Fibroblast of lung (primary cell): ENCODE results near the gene RBFOX1. TPM values are rescaled to one million over a fixed set of nuclear protein-coding genes. Genes with fewer than 3 reads are reported as not detected.

ENCODE experiments used
- DNase-seq, 2 donors: peaks; one replicate each; pipeline versions ENCODE4 v3.0.0 to v3.0.0-alpha.2; 2010; ENCODE audit warnings: low read depth in 2 of 2
- H2AFZ ChIP-seq: 2 replicates; pipeline ENCODE4 v1.5.1; 2012; ENCODE audit warnings: low read length, control low read depth, inconsistent platforms
- H3K27ac ChIP-seq: 2 replicates; pipeline ENCODE4 v1.5.1; 2011; ENCODE audit warnings: low read length, control low read depth; ENCODE audit not compliant: insufficient read depth
- H3K27me3 ChIP-seq: 2 replicates; pipeline ENCODE4 v1.5.1; 2011; ENCODE audit warnings: mild to moderate bottlenecking, low read length; ENCODE audit not compliant: control insufficient read depth, insufficient read depth
- H3K36me3 ChIP-seq: 2 replicates; pipeline ENCODE4 v1.5.1; 2011; ENCODE audit warnings: low read length; ENCODE audit not compliant: control insufficient read depth, insufficient read depth
- H3K4me1 ChIP-seq: 2 replicates; pipeline ENCODE4 v1.5.1; 2011; ENCODE audit warnings: low read length; ENCODE audit not compliant: control insufficient read depth, insufficient read depth; ENCODE audit errors: extremely low read depth
- H3K4me2 ChIP-seq: 2 replicates; pipeline ENCODE4 v1.5.1; 2011; ENCODE audit warnings: low read length, control low read depth; ENCODE audit not compliant: insufficient read depth; ENCODE audit errors: extremely low read depth
- H3K4me3 ChIP-seq, 4 experiments: fragments of 200-600 bp in 1 of 4; sonication (generic) in 1 of 4; replicated peaks in 1 of 4; 2 replicates each; pipeline ENCODE4 v1.5.1; 2011 to 2016; ENCODE audit warnings: low read length in 4 of 4, low read depth in 3 of 4, mild to moderate bottlenecking in 3 of 4, control low read depth in 2 of 4, inconsistent platforms in 1 of 4, mixed read lengths in 1 of 4; ENCODE audit not compliant: insufficient read depth in 1 of 4; ENCODE audit errors: control extremely low read depth in 1 of 4
- H3K79me2 ChIP-seq: 2 replicates; pipeline ENCODE4 v1.5.1; 2012; ENCODE audit warnings: mild to moderate bottlenecking, low read length, inconsistent platforms; ENCODE audit not compliant: control insufficient read depth, insufficient read depth
- H3K9ac ChIP-seq: 2 replicates; pipeline ENCODE4 v1.5.1; 2011; ENCODE audit warnings: mild to moderate bottlenecking, low read length, control low read depth; ENCODE audit not compliant: insufficient read depth
- H3K9me3 ChIP-seq: 2 replicates; pipeline ENCODE4 v1.5.1; 2012; ENCODE audit warnings: low read depth, low read length; ENCODE audit not compliant: control insufficient read depth, insufficient read depth
- H4K20me1 ChIP-seq: 2 replicates; pipeline ENCODE4 v1.5.1; 2011; ENCODE audit warnings: low read length; ENCODE audit not compliant: control insufficient read depth, insufficient read depth; ENCODE audit errors: extremely low read depth
- EZH2 ChIP-seq: IDR thresholded peaks from 2 replicates; pipeline ENCODE4 v1.5.1; 2012; ENCODE audit warnings: low read length, control low read depth, mild to moderate bottlenecking; ENCODE audit errors: missing control alignments
- polyA plus RNA-seq, 2 donors: library from polyadenylated mRNA; depleted of rRNA in 1 of 2; stranded (reverse) in 1 of 2; unstranded in 1 of 2; fragments of >200 nt; gene quantifications; 2 replicates each; pipeline ENCODE4 v1.2.1, GENCODE V29; 2011 to 2012; ENCODE audit warnings: missing spikeins in 1 of 2
- total RNA-seq: library from RNA; depleted of rRNA; stranded (reverse); fragments of >200 nt; gene quantifications from 2 replicates; pipeline ENCODE4 v1.2.1, GENCODE V29; 2014
- TF ChIP-seq, protein P1 (sequence below), 2 donors: IDR thresholded peaks in 1 of 2; conservative IDR thresholded peaks in 1 of 2; 1 replicate in 1 of 2; 2 replicates in 1 of 2; pipeline ENCODE4 v1.5.1; 2011 to 2012; ENCODE audit warnings: low read length in 2 of 2, control low read depth in 1 of 2, inconsistent platforms in 1 of 2, low read depth in 1 of 2, mild to moderate bottlenecking in 1 of 2

Gene RBFOX1
- total and polyA plus RNA-seq, 2 donors (not counting 1 experiment from before 2014, with no cell fraction given), result not detected

DNA sequence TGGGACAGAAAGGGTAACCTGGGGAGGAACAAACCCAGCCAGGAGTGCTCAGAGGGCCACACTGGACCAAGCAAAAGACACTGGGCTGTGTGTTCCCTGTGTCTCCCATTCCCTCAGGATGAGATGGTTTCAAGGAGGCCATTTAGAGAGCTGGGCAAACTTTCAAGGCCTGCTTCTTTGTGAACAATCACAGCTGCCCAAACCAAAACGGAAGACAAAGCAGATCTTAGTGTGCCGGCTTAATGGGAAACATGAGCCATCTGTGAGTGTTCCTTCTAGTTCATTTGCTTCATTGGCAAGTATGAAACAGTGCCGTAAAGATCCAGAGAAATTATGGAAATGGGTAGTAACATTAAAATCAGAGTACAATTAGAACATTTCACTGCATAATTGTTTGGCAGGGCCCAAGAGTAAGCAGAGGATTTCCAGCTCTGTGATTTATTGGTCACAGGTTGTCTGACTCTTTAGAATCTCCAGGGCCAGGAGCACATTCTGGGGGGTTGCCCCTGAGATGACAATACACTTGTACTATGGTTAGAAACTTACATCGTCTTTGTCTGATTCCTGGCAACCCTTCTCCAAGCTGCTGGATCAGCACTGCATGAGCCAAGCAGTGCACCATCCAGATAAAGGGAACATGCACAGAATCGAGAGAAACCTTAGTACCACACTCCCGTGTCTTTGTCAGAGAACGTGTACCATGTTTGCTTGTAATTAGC is 412.1 kb downstream of the RBFOX1 start:
- Histone ChIP-seq H3K79me2 (no peaks in the 10 kb centered on the region), H3K4me1 (no peaks in the 10 kb centered on the region), H3K4me2 (no peak overlapping the region), H3K4me3 (no peak overlapping the region), H2AFZ (no peak overlapping the region), H3K27me3 (no peaks in the 10 kb centered on the region), H3K27ac (no peak overlapping the region), H3K36me3 (no peaks in the 10 kb centered on the region), H3K9me3 (no peaks in the 10 kb centered on the region), H3K9ac (no peak overlapping the region), H4K20me1 (no peaks in the 10 kb centered on the region)
- no peak for DNase-seq
- no peak for TF ChIP-seq EZH2
- TF ChIP-seq, protein P1, sequence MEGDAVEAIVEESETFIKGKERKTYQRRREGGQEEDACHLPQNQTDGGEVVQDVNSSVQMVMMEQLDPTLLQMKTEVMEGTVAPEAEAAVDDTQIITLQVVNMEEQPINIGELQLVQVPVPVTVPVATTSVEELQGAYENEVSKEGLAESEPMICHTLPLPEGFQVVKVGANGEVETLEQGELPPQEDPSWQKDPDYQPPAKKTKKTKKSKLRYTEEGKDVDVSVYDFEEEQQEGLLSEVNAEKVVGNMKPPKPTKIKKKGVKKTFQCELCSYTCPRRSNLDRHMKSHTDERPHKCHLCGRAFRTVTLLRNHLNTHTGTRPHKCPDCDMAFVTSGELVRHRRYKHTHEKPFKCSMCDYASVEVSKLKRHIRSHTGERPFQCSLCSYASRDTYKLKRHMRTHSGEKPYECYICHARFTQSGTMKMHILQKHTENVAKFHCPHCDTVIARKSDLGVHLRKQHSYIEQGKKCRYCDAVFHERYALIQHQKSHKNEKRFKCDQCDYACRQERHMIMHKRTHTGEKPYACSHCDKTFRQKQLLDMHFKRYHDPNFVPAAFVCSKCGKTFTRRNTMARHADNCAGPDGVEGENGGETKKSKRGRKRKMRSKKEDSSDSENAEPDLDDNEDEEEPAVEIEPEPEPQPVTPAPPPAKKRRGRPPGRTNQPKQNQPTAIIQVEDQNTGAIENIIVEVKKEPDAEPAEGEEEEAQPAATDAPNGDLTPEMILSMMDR (conservative IDR thresholded peaks at IDR 0.05 in 1 of 2, IDR thresholded peaks at IDR 0.05 in 1 of 2; ENCODE audit: low read depth in 1 of 2, low read length in 2 of 2), result no peak

GRCh38 chr16:7745276-7745675 is 412.6 kb downstream of the RBFOX1 start:
- Histone ChIP-seq H3K27me3 (no peaks in the 10 kb centered on the region), H2AFZ (no peak overlapping the region), H3K27ac (no peak overlapping the region), H3K36me3 (no peaks in the 10 kb centered on the region), H3K4me3 (no peak overlapping the region), H3K4me2 (no peak overlapping the region), H3K4me1 (no peaks in the 10 kb centered on the region), H3K9ac (no peak overlapping the region), H3K9me3 (no peaks in the 10 kb centered on the region), H4K20me1 (no peaks in the 10 kb centered on the region), H3K79me2 (no peaks in the 10 kb centered on the region)
- TF ChIP-seq EZH2, result no peak
- TF ChIP-seq, protein P1 (conservative IDR thresholded peaks at IDR 0.05 in 1 of 2, IDR thresholded peaks at IDR 0.05 in 1 of 2; ENCODE audit: low read depth in 1 of 2, low read length in 2 of 2), result no peak
- no peak for DNase-seq

DNA sequence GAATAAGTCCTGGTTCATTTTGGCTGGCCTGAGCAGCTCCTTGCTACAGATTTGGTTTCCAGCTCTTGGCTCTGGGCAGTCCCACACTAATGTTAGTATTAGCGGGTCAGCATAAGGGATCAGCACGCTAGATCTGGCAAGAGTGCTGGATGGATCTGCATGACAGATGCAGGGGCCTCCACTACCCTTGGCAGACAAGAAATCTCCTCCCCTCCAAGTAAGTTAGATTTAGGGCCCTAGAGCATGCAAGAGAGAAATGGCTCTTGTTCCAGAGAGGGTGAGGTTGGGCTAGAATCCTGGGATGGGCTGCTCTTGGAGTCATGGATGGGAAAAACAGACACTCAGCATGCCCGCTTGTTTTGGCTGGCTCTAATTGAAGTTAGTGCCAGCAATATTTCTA is 414.3 kb downstream of the RBFOX1 start:
- Histone ChIP-seq H3K27ac (no peak overlapping the region), H3K4me3 (no peak overlapping the region), H3K36me3 (no peaks in the 10 kb centered on the region), H4K20me1 (no peaks in the 10 kb centered on the region), H3K9me3 (no peaks in the 10 kb centered on the region), H3K4me2 (no peak overlapping the region), H2AFZ (no peak overlapping the region), H3K9ac (no peak overlapping the region), H3K4me1 (no peaks in the 10 kb centered on the region), H3K79me2 (no peaks in the 10 kb centered on the region), H3K27me3 (no peaks in the 10 kb centered on the region)
- no peak for TF ChIP-seq EZH2
- TF ChIP-seq, protein P1 (conservative IDR thresholded peaks at IDR 0.05 in 1 of 2, IDR thresholded peaks at IDR 0.05 in 1 of 2; ENCODE audit: low read depth in 1 of 2, low read length in 2 of 2), result no peak
- no peak for DNase-seq
